ENCODE results near the gene UGGT2.

GRCh38 chr13:95896301-95896700, 156.9 kb downstream of the UGGT2 start:
- TF ChIP-seq CTCF (IDR thresholded peaks at IDR 0.05) (no peak), POLR2A (IDR thresholded peaks at IDR 0.05) (no peak)

All from lower leg skin (tissue), 3 donors.